ENCODE results near the gene TTK.

Gene TTK

DNA sequence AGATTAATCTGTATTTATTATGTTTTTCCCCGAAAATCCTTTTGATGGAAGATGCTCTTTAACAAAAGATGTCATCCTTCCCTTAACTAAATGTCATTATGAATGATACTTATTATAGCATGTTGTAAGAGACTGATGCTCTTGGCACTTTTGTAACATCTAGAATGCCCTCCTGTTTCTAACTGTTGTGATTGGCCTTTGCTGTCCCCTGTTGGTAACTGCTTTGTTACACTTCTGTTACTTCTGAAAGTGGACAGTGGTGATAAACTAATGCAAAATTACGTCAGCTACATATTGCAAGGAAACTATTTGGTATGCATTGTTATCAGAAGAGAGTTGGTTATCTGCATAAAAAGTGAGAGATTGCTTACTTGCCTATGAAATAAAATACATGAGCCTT is 5.8 kb downstream of the TTK start:
- H3K9me3 ChIP-seq (ENCODE audit: control insufficient read depth, insufficient read depth, low read depth, low read length), result no peaks in the 10 kb centered on the region
- H3K36me3 ChIP-seq (ENCODE audit: control insufficient read depth in 2 of 2, insufficient read depth in 1 of 2, low read length in 2 of 2), result peaks cover 50 to 88% of the 10 kb centered on the region in 2 experiments
- ChIA-PET POLR2A (interaction anchor here (1.1 kb wide), 1 partner anchor 96 kb away, joined by 3 read pairs; the partner anchor contains the start of gene BCKDHB), CTCF (interaction anchor here (0.6 to 1.8 kb wide), 6 partner anchors 18 to 1066 kb away, joined by 3 to 11 read pairs (median 4); no protein-coding TSS in a partner anchor)
- TF ChIP-seq WT1 (tag by site-specific recombination; IDR thresholded peaks at IDR 0.05), result no peak
- no peak for TF ChIP-seq ZNF274 (IDR thresholded peaks at IDR 0.05; ENCODE audit: low read length)
- no peak for TF ChIP-seq ZNF274 (tag by site-specific recombination; IDR thresholded peaks at IDR 0.05; ENCODE audit: borderline replicate concordance)
- TF ChIP-seq, protein P1, sequence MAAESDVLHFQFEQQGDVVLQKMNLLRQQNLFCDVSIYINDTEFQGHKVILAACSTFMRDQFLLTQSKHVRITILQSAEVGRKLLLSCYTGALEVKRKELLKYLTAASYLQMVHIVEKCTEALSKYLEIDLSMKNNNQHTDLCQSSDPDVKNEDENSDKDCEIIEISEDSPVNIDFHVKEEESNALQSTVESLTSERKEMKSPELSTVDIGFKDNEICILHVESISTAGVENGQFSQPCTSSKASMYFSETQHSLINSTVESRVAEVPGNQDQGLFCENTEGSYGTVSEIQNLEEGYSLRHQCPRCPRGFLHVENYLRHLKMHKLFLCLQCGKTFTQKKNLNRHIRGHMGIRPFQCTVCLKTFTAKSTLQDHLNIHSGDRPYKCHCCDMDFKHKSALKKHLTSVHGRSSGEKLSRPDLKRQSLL (tag by site-specific recombination; IDR thresholded peaks at IDR 0.05), result no peak
- no peak for TF ChIP-seq ZNF549 (tag by site-specific recombination; IDR thresholded peaks at IDR 0.05)
- TF ChIP-seq ZNF76 (tag by site-specific recombination; IDR thresholded peaks at IDR 0.05; ENCODE audit: borderline replicate concordance, low read depth), result no peak
- no peak for TF ChIP-seq ZBTB26 (tag by site-specific recombination; optimal IDR thresholded peaks at IDR 0.05)
- TF ChIP-seq ZNF548 (tag by site-specific recombination; IDR thresholded peaks at IDR 0.05), result no peak
- TF ChIP-seq ZNF561 (tag by site-specific recombination; IDR thresholded peaks at IDR 0.05; ENCODE audit: borderline replicate concordance), result no peak
- TF ChIP-seq ZNF16 (tag by site-specific recombination; IDR thresholded peaks at IDR 0.05; ENCODE audit: low read depth), result no peak
- no peak for TF ChIP-seq ZNF366 (tag by site-specific recombination; conservative IDR thresholded peaks at IDR 0.05)
- TF ChIP-seq SP2 (tag by site-specific recombination; IDR thresholded peaks at IDR 0.05), result no peak
- TF ChIP-seq REPIN1 (tag by site-specific recombination; IDR thresholded peaks at IDR 0.05; ENCODE audit: low read depth), result no peak
- no peak for TF ChIP-seq REST (tag by site-specific recombination; IDR thresholded peaks at IDR 0.05)
- no peak for TF ChIP-seq ZNF48 (tag by site-specific recombination; IDR thresholded peaks at IDR 0.05)
- no peak overlapping the region for H3K27ac ChIP-seq (ENCODE audit: extremely low read depth, low read depth, low read length)
- no peak overlapping the region for H3K4me3 ChIP-seq (ENCODE audit: low read depth, low read length)
- no peaks in the 10 kb centered on the region for H3K4me1 ChIP-seq (ENCODE audit: control insufficient read depth, insufficient read depth, low read length)

- ChIA-PET CTCF (interaction anchor here (1.1 kb wide), 1 partner anchor 12 kb away, joined by 3 read pairs; no protein-coding TSS in a partner anchor), POLR2A (no interaction called here)
- H3K4me3 ChIP-seq (ENCODE audit: low read depth, low read length), result no peak overlapping the region
- H3K9me3 ChIP-seq (ENCODE audit: control insufficient read depth, insufficient read depth, low read depth, low read length), result no peaks in the 10 kb centered on the region
- no peak overlapping the region for H3K27ac ChIP-seq (ENCODE audit: extremely low read depth, low read depth, low read length)
- peaks cover 53 to 81% of the 10 kb centered on the region in 2 experiments for H3K36me3 ChIP-seq (ENCODE audit: control insufficient read depth in 2 of 2, insufficient read depth in 1 of 2, low read length in 2 of 2)
- no peaks in the 10 kb centered on the region for H3K4me1 ChIP-seq (ENCODE audit: control insufficient read depth, insufficient read depth, low read length)
- no peak for TF ChIP-seq MYNN (tag by site-specific recombination; IDR thresholded peaks at IDR 0.05; ENCODE audit: borderline replicate concordance)
- no peak for TF ChIP-seq ZBTB21 (tag by site-specific recombination; IDR thresholded peaks at IDR 0.05)
- TF ChIP-seq ZNF580 (tag by site-specific recombination; IDR thresholded peaks at IDR 0.05), result no peak
- no peak for TF ChIP-seq ZNF324 (tag by site-specific recombination; IDR thresholded peaks at IDR 0.05)
- TF ChIP-seq ZNF555 (tag by site-specific recombination; conservative IDR thresholded peaks at IDR 0.05), result no peak
- TF ChIP-seq ZNF544 (tag by site-specific recombination; IDR thresholded peaks at IDR 0.05), result no peak
- TF ChIP-seq, protein P2, sequence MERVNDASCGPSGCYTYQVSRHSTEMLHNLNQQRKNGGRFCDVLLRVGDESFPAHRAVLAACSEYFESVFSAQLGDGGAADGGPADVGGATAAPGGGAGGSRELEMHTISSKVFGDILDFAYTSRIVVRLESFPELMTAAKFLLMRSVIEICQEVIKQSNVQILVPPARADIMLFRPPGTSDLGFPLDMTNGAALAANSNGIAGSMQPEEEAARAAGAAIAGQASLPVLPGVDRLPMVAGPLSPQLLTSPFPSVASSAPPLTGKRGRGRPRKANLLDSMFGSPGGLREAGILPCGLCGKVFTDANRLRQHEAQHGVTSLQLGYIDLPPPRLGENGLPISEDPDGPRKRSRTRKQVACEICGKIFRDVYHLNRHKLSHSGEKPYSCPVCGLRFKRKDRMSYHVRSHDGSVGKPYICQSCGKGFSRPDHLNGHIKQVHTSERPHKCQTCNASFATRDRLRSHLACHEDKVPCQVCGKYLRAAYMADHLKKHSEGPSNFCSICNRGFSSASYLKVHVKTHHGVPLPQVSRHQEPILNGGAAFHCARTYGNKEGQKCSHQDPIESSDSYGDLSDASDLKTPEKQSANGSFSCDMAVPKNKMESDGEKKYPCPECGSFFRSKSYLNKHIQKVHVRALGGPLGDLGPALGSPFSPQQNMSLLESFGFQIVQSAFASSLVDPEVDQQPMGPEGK (tag by site-specific recombination; IDR thresholded peaks at IDR 0.05), result no peak
- no peak for TF ChIP-seq ZNF280D (tag by site-specific recombination; IDR thresholded peaks at IDR 0.05)
Observed at GRCh38 chr6:80015839-80016435, 11.5 kb downstream of the TTK start.

All from HEK293 (cell line).